Mesenchymal stem cell (in vitro differentiated cells and primary cell): ENCODE measurements around the gene VIPR2.

Source experiments
- DNase-seq: peaks from one replicate; pipeline ENCODE4 v3.0.0-alpha.2; 2013
- H2AFZ ChIP-seq: one replicate; pipeline ENCODE4 v1.6.1; 2013; ENCODE audit warnings: low read depth, mild to moderate bottlenecking, control low read depth, inconsistent platforms, low read length, moderate library complexity
- H2AK5ac ChIP-seq: 2 replicates; pipeline ENCODE4 v1.6.1; 2013; ENCODE audit warnings: low read length, moderate library complexity, mild to moderate bottlenecking, inconsistent platforms; ENCODE audit not compliant: severe bottlenecking
- H2BK120ac ChIP-seq: one replicate; pipeline ENCODE4 v1.6.1; 2013; ENCODE audit warnings: low read depth, mild to moderate bottlenecking, inconsistent platforms, low read length, moderate library complexity
- H2BK12ac ChIP-seq, 2 experiments: one replicate each; pipeline ENCODE4 v1.6.1; 2013; ENCODE audit warnings: inconsistent platforms in 2 of 2, low read length in 2 of 2, mild to moderate bottlenecking in 2 of 2, moderate library complexity in 2 of 2, control low read depth in 1 of 2
- H2BK15ac ChIP-seq: one replicate; pipeline ENCODE4 v1.6.1; 2013; ENCODE audit warnings: mild to moderate bottlenecking, low read depth, inconsistent platforms; ENCODE audit not compliant: poor library complexity, severe bottlenecking
- H2BK5ac ChIP-seq: 2 replicates; pipeline ENCODE4 v1.6.1; 2013; ENCODE audit warnings: low read depth, mild to moderate bottlenecking, low read length, control low read depth, inconsistent platforms; ENCODE audit not compliant: poor library complexity, severe bottlenecking
- H3K14ac ChIP-seq, 2 experiments: one replicate each; pipeline ENCODE4 v1.6.1; 2013; ENCODE audit warnings: inconsistent platforms in 2 of 2, low read length in 2 of 2, control low read depth in 1 of 2, mild to moderate bottlenecking in 1 of 2, moderate library complexity in 1 of 2
- H3K18ac ChIP-seq, 2 experiments: one replicate each; pipeline ENCODE4 v1.6.1; 2013; ENCODE audit warnings: inconsistent platforms in 2 of 2, low read length in 2 of 2, control low read depth in 1 of 2, low read depth in 1 of 2, mild to moderate bottlenecking in 1 of 2
- H3K23ac ChIP-seq, 2 experiments: one replicate each; pipeline ENCODE4 v1.6.1; 2013; ENCODE audit warnings: inconsistent platforms in 2 of 2, low read length in 2 of 2, mild to moderate bottlenecking in 2 of 2, moderate library complexity in 2 of 2, control low read depth in 1 of 2
- H3K27ac ChIP-seq: 2 replicates; pipeline ENCODE4 v1.5.1; 2013; ENCODE audit warnings: mild to moderate bottlenecking, moderate library complexity, low read length, control low read depth, inconsistent platforms; ENCODE audit not compliant: poor library complexity, severe bottlenecking
- H3K27me3 ChIP-seq, 2 experiments: 2 replicates each; pipeline versions ENCODE4 v1.6.1 to v1.7.0; 2013; ENCODE audit warnings: low read length in 2 of 2, mild to moderate bottlenecking in 2 of 2, moderate library complexity in 2 of 2, control low read depth in 1 of 2, inconsistent platforms in 1 of 2; ENCODE audit not compliant: control insufficient read depth in 1 of 2, insufficient read depth in 1 of 2
- H3K36me3 ChIP-seq, 2 experiments: 2 replicates each; pipeline versions ENCODE4 v1.6.1 to v1.7.0; 2013; ENCODE audit warnings: low read length in 2 of 2, control low read depth in 1 of 2, inconsistent platforms in 1 of 2, low read depth in 1 of 2, mild to moderate bottlenecking in 1 of 2; ENCODE audit not compliant: insufficient read depth in 2 of 2, control insufficient read depth in 1 of 2
- H3K4ac ChIP-seq, 2 experiments: one replicate each; pipeline ENCODE4 v1.6.1; 2013; ENCODE audit warnings: inconsistent platforms in 2 of 2, low read length in 2 of 2, mild to moderate bottlenecking in 2 of 2, moderate library complexity in 2 of 2, control low read depth in 1 of 2, low read depth in 1 of 2
- H3K4me1 ChIP-seq: 2 replicates; pipeline ENCODE4 v1.6.1; 2013; ENCODE audit warnings: low read depth, low read length, control low read depth; ENCODE audit not compliant: control insufficient read depth, insufficient read depth
- H3K4me2 ChIP-seq: 2 replicates; pipeline ENCODE4 v1.6.1; 2013; ENCODE audit warnings: low read length, mild to moderate bottlenecking, inconsistent platforms; ENCODE audit not compliant: poor library complexity, severe bottlenecking
- H3K4me3 ChIP-seq, 2 experiments: 2 replicates each; pipeline versions ENCODE4 v1.5.1 to v1.7.0; 2013; ENCODE audit warnings: low read length in 2 of 2, mild to moderate bottlenecking in 2 of 2, control low read depth in 1 of 2, low read depth in 1 of 2; ENCODE audit not compliant: insufficient read depth in 1 of 2
- H3K79me1 ChIP-seq: replicated peaks from 2 replicates; pipeline ENCODE4 v1.6.1; 2013; ENCODE audit warnings: mild to moderate bottlenecking, control low read depth, low read length, inconsistent platforms; ENCODE audit not compliant: poor library complexity, severe bottlenecking
- H3K9ac ChIP-seq: 2 replicates; pipeline ENCODE4 v1.7.0; 2013; ENCODE audit warnings: mild to moderate bottlenecking, low read length, moderate library complexity
- H3K9me3 ChIP-seq: 2 replicates; pipeline ENCODE4 v1.7.0; 2013; ENCODE audit warnings: mild to moderate bottlenecking, low read length; ENCODE audit not compliant: control insufficient read depth
- H4K8ac ChIP-seq: one replicate; pipeline ENCODE4 v1.6.1; 2013; ENCODE audit warnings: inconsistent platforms, mild to moderate bottlenecking, low read length, moderate library complexity
- H4K91ac ChIP-seq: one replicate; pipeline ENCODE4 v1.6.1; 2013; ENCODE audit warnings: mild to moderate bottlenecking, low read length, inconsistent platforms
- WGBS: methylation state at CpG from one replicate; pipeline ENCODE4 v1.1.7; 2013; ENCODE audit warnings: mixed read lengths; 5-methylcytosine and 5-hydroxymethylcytosine counted together

The VIPR2 gene

DNA sequence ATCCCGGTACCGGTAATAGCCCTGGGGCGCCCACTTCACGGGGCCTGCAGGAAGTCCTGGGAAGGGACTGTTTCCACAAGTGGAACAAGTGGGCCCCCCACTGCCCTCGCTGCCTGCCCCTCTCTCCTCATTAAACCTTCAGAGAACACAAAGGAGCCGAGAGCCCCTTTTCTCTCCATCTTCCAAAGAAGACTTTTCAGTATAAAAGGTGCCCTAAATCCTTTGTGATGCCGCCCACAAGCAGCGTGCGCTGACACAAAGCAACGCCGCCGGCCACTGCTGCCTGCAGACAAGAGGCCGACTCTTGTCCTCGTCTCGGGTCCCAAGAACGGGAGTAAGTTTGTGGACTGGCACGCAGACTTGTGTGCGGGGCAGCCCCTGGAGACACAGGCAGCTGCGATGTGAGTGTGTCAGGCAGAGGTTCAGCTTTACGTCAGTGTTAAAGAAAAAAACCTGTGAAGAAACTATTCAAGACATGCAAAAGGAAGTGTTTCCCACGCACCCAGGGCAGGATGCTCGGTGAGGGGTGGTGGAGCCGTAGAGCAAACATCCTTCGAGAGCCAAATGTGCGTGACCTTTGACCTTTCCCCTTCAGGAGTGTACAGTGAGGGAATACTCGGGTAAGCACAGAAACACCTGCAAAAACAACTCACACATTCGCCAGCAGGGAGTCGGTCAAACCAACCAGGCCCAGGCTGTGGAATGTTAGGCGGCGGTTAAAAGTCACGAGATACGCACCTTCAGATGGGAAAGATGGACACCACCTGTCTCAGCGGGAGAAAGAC, 118.2 kb downstream of the VIPR2 start:
- no peak overlapping the region for H3K4me3 ChIP-seq

DNA sequence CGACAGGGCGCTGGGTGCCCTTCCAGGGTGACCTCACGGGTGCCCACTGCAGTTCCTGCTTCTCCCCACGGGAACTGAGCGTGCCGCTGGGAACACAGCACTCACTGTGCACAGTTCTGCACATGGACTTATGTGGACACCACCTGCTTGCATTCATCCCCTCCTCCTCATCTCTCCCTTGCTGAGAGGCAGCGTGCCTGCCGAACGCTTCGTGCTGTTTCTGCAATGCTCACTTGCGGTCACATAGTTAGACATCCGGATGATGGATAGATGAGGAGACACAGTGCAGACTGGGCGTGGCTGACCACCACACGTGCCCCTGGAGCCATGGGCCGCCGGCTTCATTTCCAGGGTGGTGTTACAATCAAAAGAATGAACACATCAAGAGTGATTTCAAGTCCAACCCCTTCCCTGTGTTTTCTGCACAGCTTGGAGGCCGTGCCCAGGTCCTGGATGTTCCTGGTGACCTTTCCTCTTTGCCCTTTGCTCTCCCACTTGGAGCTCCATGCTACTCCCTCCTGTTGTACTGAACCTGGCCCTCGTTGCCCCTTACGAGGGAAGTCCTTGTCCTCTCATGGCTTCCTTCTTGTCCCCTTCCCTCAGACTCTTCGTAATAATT, 119.4 kb downstream of the VIPR2 start:
- Histone ChIP-seq H3K23ac (no peak overlapping the region), H3K79me1 (no peaks in the 10 kb centered on the region), H3K9ac (no peak overlapping the region), H3K4me1 (peaks cover 71% of the 10 kb centered on the region), H2BK5ac (no peak overlapping the region), H3K4ac (no peak overlapping the region), H2BK120ac (no peak overlapping the region), H3K9me3 (no peaks in the 10 kb centered on the region), H3K27me3 (peaks cover 0 to 43% of the 10 kb centered on the region in 2 experiments), H4K8ac (no peak overlapping the region), H3K27ac (peak overlapping the region; percentile 28), H3K4me3 (no peak overlapping the region), H2AFZ (no peak overlapping the region), H3K4me2 (no peak overlapping the region), H4K91ac (no peak overlapping the region), H3K18ac (no peak overlapping the region), H3K14ac (no peak overlapping the region), H2BK12ac (no peak overlapping the region), H3K36me3 (peaks cover 0 to 3% of the 10 kb centered on the region in 2 experiments), H2AK5ac (peak overlapping the region; percentile 75), H2BK15ac (no peak overlapping the region)
- no peak for DNase-seq
- WGBS: 79% methylated on average over 20 of the region's 20 CpGs

More for the DNA sequence above, 118.2 kb downstream of the VIPR2 start:
- Histone ChIP-seq H2BK12ac (no peak overlapping the region), H4K8ac (no peak overlapping the region), H3K14ac (no peak overlapping the region), H2AK5ac (no peak overlapping the region), H3K4me2 (peak overlapping the region; percentile 48), H3K23ac (no peak overlapping the region), H3K27me3 (peaks cover 0 to 53% of the 10 kb centered on the region in 2 experiments), H3K36me3 (peaks cover 0 to 3% of the 10 kb centered on the region in 2 experiments), H4K91ac (no peak overlapping the region), H2AFZ (no peak overlapping the region), H3K9ac (no peak overlapping the region), H2BK5ac (peak overlapping the region; percentile 75), H3K9me3 (no peaks in the 10 kb centered on the region), H3K79me1 (no peaks in the 10 kb centered on the region), H3K4me1 (peaks cover 76% of the 10 kb centered on the region), H3K18ac (no peak overlapping the region), H3K27ac (peak overlapping the region; percentile 84), H2BK15ac (no peak overlapping the region), H3K4ac (no peak overlapping the region), H2BK120ac (no peak overlapping the region)
- no peak for DNase-seq
- 78% methylated on average over 33 of the region's 33 CpGs for WGBS

DNA sequence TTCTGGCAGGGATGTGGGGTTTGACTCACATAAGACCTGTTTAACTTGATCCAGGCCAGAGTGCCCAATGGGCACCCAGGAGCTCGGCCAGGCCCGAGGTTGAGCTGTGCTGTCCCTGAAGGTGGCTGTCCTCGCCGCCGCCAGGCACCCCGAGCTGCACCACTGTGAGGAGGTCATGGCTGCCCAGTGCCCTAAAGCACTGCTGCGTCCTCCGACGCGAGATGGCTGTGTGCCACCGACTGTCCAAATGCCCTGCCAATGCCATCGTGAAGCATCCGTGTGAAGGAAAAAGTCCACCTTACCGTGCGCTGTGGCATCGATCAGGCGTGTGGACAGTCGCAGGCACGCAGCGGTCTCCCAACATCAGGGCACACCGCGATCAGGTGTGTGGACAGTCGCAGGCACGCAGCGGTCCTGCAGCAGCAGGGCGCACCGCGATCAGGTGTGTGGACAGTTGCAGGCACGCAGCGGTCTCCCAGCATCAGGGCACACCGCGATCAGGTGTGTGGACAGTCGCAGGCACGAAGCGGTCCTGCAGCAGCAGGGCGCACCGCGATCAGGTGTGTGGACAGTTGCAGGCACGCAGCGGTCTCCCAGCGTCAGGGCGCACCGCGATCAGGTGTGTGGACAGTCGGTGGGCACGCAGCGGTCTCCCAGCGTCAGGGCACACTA, 120.3 kb downstream of the VIPR2 start:
- WGBS: 94% methylated on average over 45 of the region's 48 CpGs
- no peak overlapping the region for H3K4me3 ChIP-seq

DNA sequence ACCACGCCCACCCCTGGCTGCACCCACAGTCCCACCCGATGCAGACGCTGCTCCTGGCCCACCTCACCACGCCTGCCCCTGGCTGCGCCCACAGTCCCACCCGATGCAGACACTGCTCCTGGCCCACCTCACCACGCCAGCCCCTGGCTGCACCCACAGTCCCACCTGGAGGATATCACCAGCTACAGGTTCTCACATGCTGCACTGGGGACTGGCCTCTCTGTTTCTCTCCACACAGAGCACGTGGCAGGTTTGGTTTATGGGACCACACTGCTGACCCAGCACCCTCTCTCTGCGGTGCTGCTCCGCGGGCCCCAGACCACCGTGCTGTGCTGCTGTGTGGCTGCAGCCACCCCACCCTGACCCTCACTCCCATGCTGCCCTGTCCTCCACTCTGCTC, 120.9 kb downstream of the VIPR2 start:
- Histone ChIP-seq H3K23ac (no peak overlapping the region), H2AFZ (no peak overlapping the region), H3K27me3 (peaks cover 0 to 37% of the 10 kb centered on the region in 2 experiments), H3K79me1 (no peaks in the 10 kb centered on the region), H3K14ac (no peak overlapping the region), H3K18ac (no peak overlapping the region), H2BK5ac (no peak overlapping the region), H2BK12ac (no peak overlapping the region), H3K27ac (no peak overlapping the region), H4K91ac (no peak overlapping the region), H3K4me3 (no peak overlapping the region), H3K4me2 (no peak overlapping the region), H2AK5ac (peak overlapping the region; percentile 49), H3K4me1 (peaks cover 68% of the 10 kb centered on the region), H2BK120ac (no peak overlapping the region), H3K9me3 (no peaks in the 10 kb centered on the region), H3K4ac (no peak overlapping the region), H2BK15ac (no peak overlapping the region), H3K9ac (no peak overlapping the region), H3K36me3 (peaks cover 0 to 3% of the 10 kb centered on the region in 2 experiments), H4K8ac (no peak overlapping the region)
- no peak for DNase-seq
- WGBS: 92% methylated on average over 12 of the region's 12 CpGs

More for the DNA sequence above, 120.3 kb downstream of the VIPR2 start:
- Histone ChIP-seq H2BK12ac (no peak overlapping the region), H3K9ac (no peak overlapping the region), H2AK5ac (peak overlapping the region; percentile 49), H3K4me1 (peaks cover 69% of the 10 kb centered on the region), H4K8ac (no peak overlapping the region), H3K36me3 (peaks cover 0 to 3% of the 10 kb centered on the region in 2 experiments), H3K14ac (no peak overlapping the region), H3K27me3 (peaks cover 0 to 42% of the 10 kb centered on the region in 2 experiments), H3K27ac (no peak overlapping the region), H2AFZ (no peak overlapping the region), H3K4ac (no peak overlapping the region), H3K9me3 (no peaks in the 10 kb centered on the region), H3K18ac (no peak overlapping the region), H3K79me1 (no peaks in the 10 kb centered on the region), H2BK5ac (no peak overlapping the region), H2BK120ac (no peak overlapping the region), H3K23ac (no peak overlapping the region), H4K91ac (no peak overlapping the region), H2BK15ac (no peak overlapping the region), H3K4me2 (no peak overlapping the region)
- no peak for DNase-seq
